Activated CD4-positive, alpha-beta T cell treated with anti-CD3 and anti-CD28 coated beads, Interleukin-2, amount 50 U/mL, for 24 hours (primary cell): ENCODE data around the gene KLHL5.
"Not testable (repeated sequence)": the region's sequence is repeated elsewhere in the genome, so short reads cannot be mapped to it uniquely, and the experiment has no call there.

Experiments used
- DNase-seq, 2 donors: peaks; one replicate each; pipeline ENCODE4 v3.0.0-alpha.2; 2020; ENCODE audit warnings: low read depth in 1 of 2, low spot score in 1 of 2

Gene KLHL5, protein sequence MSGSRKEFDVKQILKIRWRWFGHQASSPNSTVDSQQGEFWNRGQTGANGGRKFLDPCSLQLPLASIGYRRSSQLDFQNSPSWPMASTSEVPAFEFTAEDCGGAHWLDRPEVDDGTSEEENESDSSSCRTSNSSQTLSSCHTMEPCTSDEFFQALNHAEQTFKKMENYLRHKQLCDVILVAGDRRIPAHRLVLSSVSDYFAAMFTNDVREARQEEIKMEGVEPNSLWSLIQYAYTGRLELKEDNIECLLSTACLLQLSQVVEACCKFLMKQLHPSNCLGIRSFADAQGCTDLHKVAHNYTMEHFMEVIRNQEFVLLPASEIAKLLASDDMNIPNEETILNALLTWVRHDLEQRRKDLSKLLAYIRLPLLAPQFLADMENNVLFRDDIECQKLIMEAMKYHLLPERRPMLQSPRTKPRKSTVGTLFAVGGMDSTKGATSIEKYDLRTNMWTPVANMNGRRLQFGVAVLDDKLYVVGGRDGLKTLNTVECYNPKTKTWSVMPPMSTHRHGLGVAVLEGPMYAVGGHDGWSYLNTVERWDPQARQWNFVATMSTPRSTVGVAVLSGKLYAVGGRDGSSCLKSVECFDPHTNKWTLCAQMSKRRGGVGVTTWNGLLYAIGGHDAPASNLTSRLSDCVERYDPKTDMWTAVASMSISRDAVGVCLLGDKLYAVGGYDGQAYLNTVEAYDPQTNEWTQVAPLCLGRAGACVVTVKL

DNA sequence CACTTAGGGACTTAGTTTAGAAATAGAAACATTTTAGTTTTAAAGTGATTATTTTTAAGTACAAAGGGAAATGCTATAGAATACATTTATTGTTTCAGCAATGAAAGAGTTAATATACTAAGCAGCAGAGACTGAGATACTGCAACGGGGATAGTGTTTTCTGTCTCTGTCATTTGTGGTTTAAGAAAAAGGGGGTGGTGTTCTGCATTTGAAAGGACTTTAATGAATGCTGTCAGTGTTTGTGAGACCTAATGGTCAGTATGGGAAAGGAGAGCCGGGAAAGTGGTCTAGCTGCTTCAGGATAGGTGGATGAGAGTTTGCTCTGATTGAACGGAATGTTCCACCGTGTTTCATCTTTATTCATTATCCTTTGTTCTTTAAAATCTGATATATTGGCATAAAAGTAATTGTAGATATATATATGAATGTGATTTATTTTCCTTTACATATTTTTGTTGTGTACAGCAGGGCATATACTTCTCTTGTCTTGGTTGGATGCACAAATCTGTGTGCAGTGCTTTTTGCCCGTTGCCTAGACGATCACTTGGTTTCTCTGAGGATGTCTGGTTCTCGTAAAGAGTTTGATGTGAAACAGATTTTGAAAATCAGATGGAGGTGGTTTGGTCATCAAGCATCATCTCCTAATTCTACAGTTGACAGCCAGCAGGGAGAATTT lies at the start of gene KLHL5:
TSS of gene KLHL5 (plus strand) at position 139 of the 676 bp plus-strand sequence. CDS start at position 560, 421 bp downstream.
- no peak for DNase-seq

DNA sequence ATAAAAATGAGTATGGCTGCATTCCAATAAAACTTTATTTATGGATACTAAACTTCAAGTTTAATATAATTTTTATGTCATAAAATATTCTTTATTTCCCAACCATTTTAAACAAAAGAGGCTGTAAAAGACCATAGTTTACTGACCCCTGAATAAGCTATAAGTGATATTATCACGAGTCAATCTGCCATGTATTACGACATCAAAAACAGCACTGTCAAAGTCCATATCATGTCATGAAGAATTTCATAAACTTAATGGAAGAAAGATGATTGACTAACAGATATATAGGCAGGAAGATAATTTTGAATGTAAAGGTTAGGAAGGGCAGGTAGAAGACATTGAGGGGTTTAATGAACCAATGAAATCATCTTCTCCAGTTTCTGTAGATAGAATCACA lies 48.0 kb upstream of the KLHL5 start:
- no peak for DNase-seq

DNA sequence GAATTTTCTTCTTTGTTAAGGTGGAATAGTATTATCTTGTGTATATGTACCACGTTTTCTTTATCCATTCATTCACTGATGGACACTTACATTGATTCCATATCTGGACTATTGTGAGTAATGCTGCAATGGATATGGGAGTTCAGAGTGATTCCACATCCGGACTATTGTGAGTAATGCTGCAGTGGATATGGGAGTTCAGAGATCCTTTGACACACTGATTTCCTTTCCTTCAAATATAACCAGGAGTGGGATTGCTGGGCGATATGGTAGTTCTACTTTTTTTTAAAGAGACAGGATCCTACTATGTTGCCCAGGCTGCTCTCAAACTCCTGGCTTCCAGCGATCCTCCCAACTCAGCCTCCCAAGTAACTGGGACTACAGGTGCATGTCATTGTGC lies 41.9 kb upstream of the KLHL5 start:
- DNase-seq: no peak

GRCh38 chr4:39021631-39022030 lies 40.4 kb upstream of the KLHL5 start:
- no peak for DNase-seq

DNA sequence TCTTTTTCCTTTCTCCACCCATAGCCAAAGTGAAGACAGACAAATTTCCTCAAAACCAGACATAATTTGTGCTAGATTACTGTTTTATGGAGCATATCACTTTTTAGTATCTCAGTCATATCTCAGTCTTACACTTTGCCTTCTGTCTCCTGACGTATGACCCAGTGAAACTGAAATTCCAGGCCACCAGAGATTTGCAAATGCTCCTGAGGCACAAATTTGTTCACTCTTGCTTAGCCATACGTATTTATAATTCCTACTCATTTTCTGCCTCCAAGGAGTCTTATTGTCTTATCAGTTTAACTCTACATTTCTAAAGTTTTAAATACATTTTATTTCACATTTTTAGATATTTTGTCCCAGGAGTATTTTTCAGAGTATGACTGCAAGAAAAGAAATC lies 39.8 kb upstream of the KLHL5 start:
- DNase-seq: no peak

GRCh38 chr4:39023059-39023458 lies 39.0 kb upstream of the KLHL5 start:
- DNase-seq: no peak

DNA sequence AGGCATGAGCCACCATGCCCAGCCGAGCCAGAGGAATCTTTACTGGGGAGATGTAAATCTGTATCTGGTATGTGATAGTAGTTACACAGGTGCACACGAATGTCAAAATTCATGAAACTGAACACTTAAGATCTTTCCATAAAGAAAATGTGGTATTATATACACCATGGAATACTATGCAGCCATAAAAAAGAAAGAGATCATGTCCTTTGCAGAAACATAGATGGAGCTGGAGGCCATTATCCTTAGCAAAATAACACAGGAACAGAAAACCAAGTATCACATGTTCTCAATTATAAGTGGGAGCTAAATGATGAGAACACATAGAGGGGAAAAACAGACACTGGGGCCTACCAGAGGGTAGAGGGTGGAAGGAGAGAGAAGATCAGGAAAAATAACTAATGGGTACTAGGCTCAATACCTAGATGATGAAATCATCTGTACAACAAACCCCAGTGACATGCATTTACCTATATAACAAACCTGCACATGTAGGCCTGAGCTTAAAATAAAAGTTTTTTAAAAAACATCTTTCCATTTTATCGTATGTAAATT lies 37.6 kb upstream of the KLHL5 start:
- no peak for DNase-seq

- DNase-seq: no peak
These were observed 36.4 kb upstream of the KLHL5 start for GRCh38 chr4:39025552-39026085.

DNA sequence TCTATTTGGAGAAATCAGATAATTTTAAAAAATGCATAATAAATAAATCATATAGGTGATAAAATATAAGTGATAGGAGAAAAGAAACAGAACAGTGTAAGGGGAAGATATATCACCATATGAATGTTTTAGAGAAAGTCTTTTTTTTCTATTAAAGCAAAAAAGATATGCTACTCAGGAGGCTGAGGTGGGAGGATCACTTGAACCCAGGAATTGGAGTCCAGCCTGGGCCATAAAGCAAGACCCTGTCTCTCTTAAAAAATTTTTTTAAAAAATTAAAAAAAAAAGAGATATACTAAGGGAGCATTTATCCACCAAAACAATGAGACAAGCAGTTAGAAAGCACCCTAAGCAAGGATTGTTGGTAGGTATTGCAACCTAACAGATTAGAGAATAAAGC lies 35.9 kb upstream of the KLHL5 start:
- no peak for DNase-seq

DNA sequence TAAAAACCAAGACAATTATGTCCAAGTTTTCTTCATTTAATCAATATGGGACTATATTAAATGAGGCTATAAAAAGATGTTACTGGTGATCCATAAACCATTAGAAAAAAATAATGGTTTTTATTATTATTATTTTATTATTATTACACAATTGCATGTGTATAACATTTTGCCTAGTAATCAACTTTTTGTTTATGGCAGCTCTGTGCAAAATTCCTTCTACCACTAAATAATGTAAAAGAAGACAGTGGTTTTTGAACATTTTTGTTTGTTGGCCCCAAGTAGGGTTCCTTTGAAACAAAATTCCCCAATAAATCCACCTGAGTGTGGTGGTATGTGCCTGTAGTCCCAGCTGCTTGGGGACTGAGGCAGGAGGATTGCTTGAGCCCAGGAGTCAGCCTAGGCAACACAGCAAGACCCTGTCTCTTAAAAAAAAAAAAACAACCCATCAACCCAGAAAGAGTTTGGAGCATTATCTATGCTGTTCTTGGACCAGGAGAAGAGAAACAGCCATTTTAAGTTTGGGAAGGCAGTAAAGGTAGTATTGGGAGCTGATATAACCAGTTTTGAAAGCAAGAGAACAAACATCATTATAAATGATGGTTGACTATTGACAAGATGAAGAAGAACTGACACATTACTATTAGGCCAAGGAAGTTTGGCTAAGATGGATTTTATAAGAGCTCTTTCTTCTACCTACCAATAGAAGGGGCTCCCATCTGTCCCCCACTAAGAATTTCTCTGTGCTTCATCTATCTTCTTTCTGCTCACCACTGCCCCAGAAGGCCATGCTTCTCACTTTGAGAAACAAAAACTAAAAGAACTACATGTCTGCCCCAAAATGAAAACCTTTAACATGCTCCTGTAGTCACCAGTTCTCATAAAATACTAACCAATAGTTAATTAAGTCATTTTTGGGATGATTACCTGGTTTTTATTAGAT lies 32.0 kb upstream of the KLHL5 start:
- DNase-seq: no peak

- no peak for DNase-seq
These were observed 31.3 kb upstream of the KLHL5 start for GRCh38 chr4:39030725-39031124.

DNA sequence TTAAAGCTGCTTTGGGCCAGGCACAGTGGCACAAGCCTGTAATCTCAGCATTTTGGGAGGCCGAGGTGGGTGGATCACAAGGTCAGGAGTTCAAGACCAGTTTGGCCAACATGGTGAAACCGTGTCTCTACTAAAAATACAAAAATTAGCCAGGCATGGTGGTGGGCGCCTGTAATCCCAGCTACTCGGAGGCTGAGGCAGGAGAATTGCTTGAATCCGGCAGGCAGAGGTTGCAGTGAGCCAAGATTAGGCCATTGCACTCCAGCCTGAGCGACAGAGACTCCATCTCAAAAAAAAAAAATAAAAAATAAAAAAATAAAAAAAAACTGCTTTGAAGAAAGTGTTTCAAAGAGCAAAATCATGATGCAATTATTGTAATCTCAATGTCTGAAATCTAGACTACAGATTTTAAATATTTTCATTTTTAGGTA lies 30.4 kb upstream of the KLHL5 start:
- not testable (repeated sequence) for DNase-seq

DNA sequence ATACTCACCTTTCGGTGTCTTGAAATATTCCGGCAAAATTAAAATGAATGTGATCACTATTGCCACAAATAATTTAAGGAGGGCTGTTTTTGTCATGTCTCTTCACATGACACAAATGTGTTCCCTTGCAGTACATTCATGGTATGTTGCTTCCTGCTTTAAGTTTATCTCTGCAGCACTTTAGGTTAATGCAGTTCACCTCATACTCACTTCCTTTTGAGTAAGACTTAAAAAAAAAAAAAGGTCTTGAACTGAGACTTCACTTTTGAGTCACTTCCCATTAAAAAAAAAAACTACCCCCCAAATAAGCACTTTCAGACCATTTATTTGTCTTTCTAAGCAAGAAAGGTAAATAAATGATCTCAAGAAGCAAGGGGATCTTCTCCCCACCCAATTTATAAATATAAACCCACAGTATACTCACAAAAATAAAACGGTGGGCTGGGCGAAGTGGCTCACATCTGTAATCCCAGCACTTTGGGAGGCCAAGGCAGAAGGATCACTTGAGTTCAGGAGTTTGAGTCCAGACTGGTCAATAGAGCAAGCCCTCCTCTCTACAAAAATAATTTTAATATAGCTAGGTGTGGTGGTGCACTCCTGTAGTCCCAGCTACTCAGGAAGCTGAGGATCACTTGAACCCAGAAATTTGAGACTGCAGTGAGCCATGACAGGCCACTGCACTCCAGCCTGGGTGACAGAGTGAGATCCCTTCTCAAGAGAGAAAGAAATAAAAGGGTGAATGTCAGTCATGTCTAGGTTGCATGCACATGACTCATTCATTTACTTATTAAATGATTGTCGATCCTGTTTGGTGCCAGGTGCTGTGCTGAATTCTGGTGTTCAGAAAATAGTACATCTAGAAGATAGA lies 29.6 kb upstream of the KLHL5 start, which contains the start of gene TMEM156:
TSS of gene TMEM156 (minus strand) at position 192 of the 868 bp plus-strand sequence. CDS start at position 96, 96 bp downstream.
- DNase-seq: peak in 1 of 2 donors; percentile 30

DNA sequence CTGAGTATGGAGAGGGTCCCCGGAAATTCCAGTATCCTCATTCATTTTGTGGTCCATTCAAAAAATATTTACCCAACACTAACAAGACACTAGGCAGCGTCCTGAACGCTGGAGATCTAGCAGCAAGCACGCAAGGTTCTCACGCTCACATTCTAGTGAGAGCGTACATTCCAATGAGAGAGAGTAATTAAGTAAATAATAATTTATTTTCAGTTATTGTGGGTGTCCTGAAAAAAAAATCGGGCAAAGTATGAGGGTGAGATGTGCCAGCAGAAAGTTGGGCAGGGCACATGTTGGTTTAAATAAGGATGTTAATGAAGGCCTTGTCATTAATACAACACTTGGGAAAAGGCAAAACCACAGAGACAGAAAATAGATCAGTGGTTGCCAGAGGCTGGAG lies 25.9 kb upstream of the KLHL5 start:
- DNase-seq: no peak

GRCh38 chr4:39037491-39037825 lies 24.6 kb upstream of the KLHL5 start:
- DNase-seq: no peak

DNA sequence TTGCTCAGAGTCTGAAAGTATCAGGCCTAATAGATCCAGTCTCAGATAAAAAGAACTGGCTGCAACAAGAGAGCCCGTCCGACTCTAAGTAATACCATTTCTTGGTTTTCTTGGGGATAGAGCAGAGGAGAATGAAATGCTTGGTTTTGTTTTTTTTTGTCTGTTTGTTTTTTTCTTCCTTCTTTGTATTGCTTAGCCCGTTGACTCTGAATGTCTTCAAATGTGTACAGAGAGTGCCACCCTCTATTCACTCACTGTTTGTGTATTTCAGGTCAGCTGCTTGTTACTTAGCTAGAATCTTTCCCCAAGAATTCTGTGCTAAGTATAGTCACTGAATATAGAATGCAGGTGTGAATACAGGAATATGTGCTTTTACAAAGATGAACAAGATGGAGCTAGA lies 24.1 kb upstream of the KLHL5 start:
- DNase-seq: no peak

DNA sequence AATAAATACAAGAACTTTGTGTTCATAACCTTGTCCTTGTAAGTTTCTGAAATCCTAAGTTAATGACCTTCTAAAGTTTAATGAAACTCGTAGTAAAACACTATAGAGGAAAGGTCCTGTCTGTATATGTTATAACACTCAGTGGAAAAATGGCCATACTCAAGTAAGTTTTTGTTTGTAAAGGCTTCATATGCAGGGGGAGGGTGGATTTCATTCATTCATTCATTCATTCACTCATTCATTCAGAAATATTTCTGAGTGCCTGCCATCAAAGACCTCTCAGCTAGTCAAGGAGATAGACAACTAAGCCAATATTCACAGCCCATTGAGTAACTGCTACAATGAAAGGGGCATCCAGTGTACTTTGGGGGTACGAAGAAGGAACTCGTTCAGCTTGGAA lies 22.9 kb upstream of the KLHL5 start:
- DNase-seq: no peak

- DNase-seq: no peak
These were observed 19.7 kb upstream of the KLHL5 start for GRCh38 chr4:39042366-39042765.
